AG04449 (cell line): ENCODE results near the gene ITGB8.

Source experiments
- CTCF ChIA-PET: fragments of 350-600 bp; formaldehyde crosslinking; extraction: SDS; loops from one replicate; lab custom pipeline; 2021; ENCODE audit warnings: antibody characterized with exemption; lab: Yijun Ruan, JAX
- POLR2A ChIA-PET: fragments of 400-600, 350-600 bp; formaldehyde crosslinking; extraction: SDS; loops from one replicate; lab custom pipeline; 2020; ENCODE audit warnings: antibody characterized with exemption, inconsistent platforms; lab: Yijun Ruan, JAX
- DNase-seq: peaks from one replicate; pipeline ENCODE4 v3.0.0-alpha.2; 2010; ENCODE audit warnings: low read depth, low spot score
- H3K4me3 ChIP-seq: 2 replicates; pipeline ENCODE4 v1.5.1; 2011; ENCODE audit warnings: low read depth, mild to moderate bottlenecking, control low read depth, low read length
- TF ChIP-seq, protein P1 (sequence below): IDR thresholded peaks from one replicate; pipeline ENCODE4 v1.5.1; 2011; ENCODE audit warnings: mild to moderate bottlenecking, moderate library complexity, low read length, control low read depth, inconsistent platforms; ENCODE audit not compliant: insufficient read depth; ENCODE audit errors: missing control alignments

Gene ITGB8

DNA sequence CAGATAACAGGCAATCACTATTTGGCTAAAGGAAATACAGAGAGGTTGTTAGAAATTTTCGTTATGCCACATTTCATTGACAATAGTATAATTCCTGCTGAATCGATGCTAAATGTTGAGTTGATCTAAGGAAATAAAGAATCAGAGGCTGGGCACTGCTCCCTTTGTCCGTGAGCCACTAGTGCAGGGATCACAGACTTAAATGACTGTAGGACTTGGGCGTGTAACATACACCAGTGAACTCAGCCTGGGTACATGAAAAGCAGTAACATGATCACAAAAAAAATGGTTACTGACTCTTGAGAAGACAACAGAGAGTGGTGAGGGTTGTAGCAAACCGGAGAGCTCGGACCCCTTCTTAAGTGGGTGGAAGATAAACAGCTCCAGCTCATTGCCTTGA is 11.8 kb upstream of the ITGB8 start:
- H3K4me3 ChIP-seq = no peak overlapping the region
- ChIA-PET CTCF (interaction anchor here (1.0 to 1.1 kb wide), 2 partner anchors 9 to 12 kb away, joined by 3 read pairs; partner anchors contain the start of gene ITGB8), POLR2A (no interaction called here)
- TF ChIP-seq, protein P1, sequence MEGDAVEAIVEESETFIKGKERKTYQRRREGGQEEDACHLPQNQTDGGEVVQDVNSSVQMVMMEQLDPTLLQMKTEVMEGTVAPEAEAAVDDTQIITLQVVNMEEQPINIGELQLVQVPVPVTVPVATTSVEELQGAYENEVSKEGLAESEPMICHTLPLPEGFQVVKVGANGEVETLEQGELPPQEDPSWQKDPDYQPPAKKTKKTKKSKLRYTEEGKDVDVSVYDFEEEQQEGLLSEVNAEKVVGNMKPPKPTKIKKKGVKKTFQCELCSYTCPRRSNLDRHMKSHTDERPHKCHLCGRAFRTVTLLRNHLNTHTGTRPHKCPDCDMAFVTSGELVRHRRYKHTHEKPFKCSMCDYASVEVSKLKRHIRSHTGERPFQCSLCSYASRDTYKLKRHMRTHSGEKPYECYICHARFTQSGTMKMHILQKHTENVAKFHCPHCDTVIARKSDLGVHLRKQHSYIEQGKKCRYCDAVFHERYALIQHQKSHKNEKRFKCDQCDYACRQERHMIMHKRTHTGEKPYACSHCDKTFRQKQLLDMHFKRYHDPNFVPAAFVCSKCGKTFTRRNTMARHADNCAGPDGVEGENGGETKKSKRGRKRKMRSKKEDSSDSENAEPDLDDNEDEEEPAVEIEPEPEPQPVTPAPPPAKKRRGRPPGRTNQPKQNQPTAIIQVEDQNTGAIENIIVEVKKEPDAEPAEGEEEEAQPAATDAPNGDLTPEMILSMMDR = no peak
- no peak for DNase-seq

DNA sequence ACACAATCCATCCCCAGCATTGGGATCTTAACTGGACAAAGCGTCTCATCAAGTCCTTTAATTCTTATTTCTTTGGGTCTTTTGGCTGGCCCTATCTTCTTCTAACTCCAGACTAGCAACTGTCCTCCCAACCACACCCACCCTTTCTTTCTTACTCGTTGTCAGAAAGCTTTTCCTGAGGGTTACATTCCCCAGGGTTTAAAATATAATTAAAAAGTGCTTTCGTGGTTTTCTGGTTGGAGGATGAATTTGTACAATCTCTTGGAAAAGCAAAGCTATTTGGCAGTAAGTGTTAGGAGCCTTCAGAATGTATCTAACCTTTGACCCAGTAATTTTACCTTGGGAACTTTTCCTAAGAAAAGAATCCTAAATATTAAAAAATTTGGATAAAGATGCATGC is 10.4 kb upstream of the ITGB8 start:
- POLR2A ChIA-PET = no interaction called here
- DNase-seq = no peak
- TF ChIP-seq, protein P1 = no peak
- H3K4me3 ChIP-seq = no peak overlapping the region
- CTCF ChIA-PET = interaction anchor here (1.4 kb wide), 1 partner anchor 9 kb away, joined by 5 read pairs; no protein-coding TSS in a partner anchor

DNA sequence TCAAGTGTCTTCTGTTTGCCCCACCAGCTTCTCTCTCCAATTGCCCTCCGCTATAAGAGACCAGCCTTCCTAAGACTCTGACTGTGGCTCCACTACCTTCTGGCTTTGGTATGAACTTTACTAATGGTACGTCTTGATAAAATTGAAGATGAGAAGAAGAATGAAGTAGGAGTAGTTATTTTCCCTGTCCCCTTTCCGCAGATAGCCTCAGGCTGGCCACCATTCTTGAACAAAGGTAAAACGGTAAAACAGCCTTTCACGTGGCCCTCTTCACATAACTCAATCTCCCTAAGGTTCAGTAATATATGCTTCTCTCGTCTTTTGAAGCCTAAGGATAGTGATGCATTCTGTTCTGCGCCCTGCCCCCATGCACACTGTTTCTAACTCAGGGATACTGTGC is 9.9 kb upstream of the ITGB8 start:
- ChIA-PET POLR2A (no interaction called here), CTCF (interaction anchor here (1.4 kb wide), 1 partner anchor 9 kb away, joined by 5 read pairs; no protein-coding TSS in a partner anchor)
- TF ChIP-seq, protein P1 = no peak
- no peak overlapping the region for H3K4me3 ChIP-seq
- DNase-seq = no peak

DNA sequence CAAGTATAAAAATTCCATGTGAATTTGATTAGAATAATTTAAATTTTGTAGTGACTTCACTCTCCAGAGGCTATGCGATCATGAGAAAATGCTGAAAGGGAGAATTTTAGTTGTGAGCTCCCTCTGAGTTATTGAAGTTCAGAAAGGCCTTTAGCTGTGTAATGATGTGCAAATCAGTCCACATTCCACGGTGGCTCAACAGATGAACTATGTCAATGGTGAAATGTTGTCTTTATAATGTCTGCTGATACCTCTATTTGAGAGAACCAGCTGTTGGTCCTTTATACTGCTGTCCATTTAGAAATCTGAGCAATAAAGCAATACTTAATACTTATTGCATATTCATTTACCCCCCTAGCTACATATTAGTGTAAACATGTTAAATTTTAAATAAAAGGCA is 7.1 kb upstream of the ITGB8 start:
- DNase-seq = no peak
- POLR2A ChIA-PET = no interaction called here
- CTCF ChIA-PET = interaction anchor here (0.8 to 2.7 kb wide), 2 partner anchors 12 to 576 kb away, joined by 3 to 7 read pairs; no protein-coding TSS in a partner anchor
- TF ChIP-seq, protein P1 = no peak
- H3K4me3 ChIP-seq = no peak overlapping the region

DNA sequence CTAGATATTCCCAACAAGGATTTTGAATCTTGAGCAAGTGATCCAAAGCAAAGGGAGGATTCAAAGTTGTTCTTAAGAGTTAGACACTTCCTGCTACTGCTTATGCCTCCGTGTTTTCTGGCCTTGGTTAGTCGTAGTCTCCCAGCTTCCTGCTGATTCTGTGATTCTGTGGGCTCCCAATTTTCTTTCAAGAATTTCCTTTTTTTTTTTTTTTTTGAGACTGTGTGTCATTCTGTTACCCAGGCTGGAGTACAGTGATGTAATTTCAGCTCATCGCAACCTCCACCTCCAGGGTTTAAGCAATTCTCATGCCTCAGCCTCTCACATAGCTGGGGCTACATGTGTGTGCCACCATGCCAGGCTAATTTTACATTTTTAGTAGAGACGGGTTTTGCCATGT is 4.4 kb upstream of the ITGB8 start:
- H3K4me3 ChIP-seq = no peak overlapping the region
- TF ChIP-seq, protein P1 = no peak
- DNase-seq = no peak
- ChIA-PET POLR2A (no interaction called here), CTCF (interaction anchor here (1.2 kb wide), 1 partner anchor 13 kb away, joined by 3 read pairs; no protein-coding TSS in a partner anchor)

DNA sequence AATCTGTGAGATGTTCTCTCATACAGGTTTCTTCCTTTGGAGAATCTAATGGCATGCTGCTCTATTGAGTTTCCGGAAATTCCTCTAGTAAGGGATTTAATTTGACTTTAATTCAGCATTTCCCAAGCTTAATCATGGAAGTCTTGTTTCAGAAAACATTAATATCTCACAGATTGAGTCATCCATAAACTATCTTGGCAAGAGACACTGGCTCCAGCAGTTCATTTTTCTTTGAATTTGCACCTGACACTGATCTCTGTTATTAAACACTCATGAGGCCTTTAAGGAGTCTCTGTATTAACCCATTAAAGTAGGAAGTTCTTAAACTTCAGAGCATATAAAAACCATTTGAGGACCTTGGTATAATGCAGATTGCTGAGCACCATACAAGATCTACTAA is 3.6 kb upstream of the ITGB8 start:
- DNase-seq = no peak
- TF ChIP-seq, protein P1 = no peak
- H3K4me3 ChIP-seq = no peak overlapping the region
- ChIA-PET CTCF (interaction anchor here (0.9 to 1.2 kb wide), 2 partner anchors 14 to 24 kb away, joined by 3 read pairs; no protein-coding TSS in a partner anchor), POLR2A (no interaction called here)
